Fibroblast of the aortic adventitia (primary cell): Measurements from ENCODE around the gene ZNF93. TPM values are rescaled to one million over a fixed set of nuclear protein-coding genes. Genes with fewer than 3 reads are reported as not detected.
"Not testable (repeated sequence)": the region's sequence is repeated elsewhere in the genome, so short reads cannot be mapped to it uniquely, and the experiment has no call there.

Experiments used
- DNase-seq: peaks from one replicate; pipeline ENCODE4 v3.0.0-alpha.2; 2010; ENCODE audit warnings: low read depth
- H3K4me3 ChIP-seq: 2 replicates; pipeline ENCODE4 v1.5.1; 2011; ENCODE audit warnings: low read depth, mild to moderate bottlenecking, control low read depth, low read length, moderate library complexity
- CTCF ChIP-seq: IDR thresholded peaks from 2 replicates; pipeline ENCODE4 v1.5.1; 2011; ENCODE audit warnings: mild to moderate bottlenecking, low read length, control low read depth, inconsistent platforms; ENCODE audit not compliant: insufficient read depth
- total RNA-seq: library from RNA; depleted of rRNA; stranded (reverse); fragments of >200 nt; gene quantifications from 2 replicates; pipeline ENCODE4 v1.2.3, GENCODE V29; 2012; ENCODE audit warnings: low replicate concordance

Gene ZNF93
- 2.0 and 10.0 TPM in 2 replicates for total RNA-seq

- no peak for TF ChIP-seq CTCF
- DNase-seq: peak; percentile 94
- peak within 1 kb of the TSS; percentile 78 for H3K4me3 ChIP-seq
Measured at GRCh38 chr19:19900729-19901444, at the start of gene ZNF93. TSS of gene ZNF93 (plus strand) at chr19:19900946. CDS start at chr19:19901089, 143 bp downstream.

GRCh38 chr19:19851740-19852139, 49.0 kb upstream of the ZNF93 start:
- DNase-seq, H3K4me3 ChIP-seq: not testable (repeated sequence)

GRCh38 chr19:19858751-19859150, 42.0 kb upstream of the ZNF93 start:
- DNase-seq: no peak

GRCh38 chr19:19860756-19861390, 39.9 kb upstream of the ZNF93 start:
- TF ChIP-seq CTCF: no peak
- DNase-seq: no peak
- H3K4me3 ChIP-seq: no peak overlapping the region

More at GRCh38 chr19:19858751-19859150, 42.0 kb upstream of the ZNF93 start:
- no peak for TF ChIP-seq CTCF
- H3K4me3 ChIP-seq: no peak overlapping the region

GRCh38 chr19:19865750-19866610, 34.8 kb upstream of the ZNF93 start, which contains the start of gene ZNF253:
TSS of gene ZNF253 (plus strand) at chr19:19865882. CDS start at chr19:19865997, 115 bp downstream.
- H3K4me3 ChIP-seq: peak within 1 kb of the TSS; percentile 81
- no peak for TF ChIP-seq CTCF
- peak; percentile 85 for DNase-seq

DNA sequence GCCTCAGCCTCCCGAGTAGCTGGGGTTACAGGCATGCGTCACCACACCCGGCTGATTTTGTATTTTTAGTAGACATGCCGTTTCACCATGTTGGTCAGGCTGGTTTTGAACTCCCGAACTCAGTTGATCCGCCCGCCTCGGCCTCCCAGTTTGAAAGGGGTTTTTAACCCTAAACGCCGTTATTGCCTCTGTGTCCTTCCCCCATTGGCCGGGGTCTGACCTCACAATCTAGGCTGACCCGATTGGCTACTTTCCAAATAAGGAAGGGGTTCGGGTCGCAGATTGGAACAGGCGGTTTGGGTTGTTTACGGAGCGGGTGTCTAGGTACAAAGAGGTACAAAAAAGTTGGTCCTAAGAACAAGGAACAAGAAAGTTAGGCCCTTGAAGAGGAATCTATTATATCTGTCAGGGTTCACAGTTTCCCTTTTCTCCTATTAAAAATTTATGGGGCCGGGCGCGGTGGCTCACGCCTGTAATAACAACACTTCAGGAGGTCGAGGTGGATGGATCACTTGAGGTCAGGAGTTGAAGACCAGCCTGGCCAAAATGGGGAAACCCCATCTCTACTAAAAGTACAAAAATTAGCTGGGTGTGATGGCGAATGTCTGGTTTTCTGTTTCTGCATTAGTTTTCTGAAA, 34.0 kb upstream of the ZNF93 start:
- H3K4me3 ChIP-seq: peak overlapping the region; percentile 81
- DNase-seq: no peak
- TF ChIP-seq CTCF: no peak

GRCh38 chr19:19870086-19870485, 30.7 kb upstream of the ZNF93 start:
- DNase-seq: not testable (repeated sequence)

More at GRCh38 chr19:19870086-19870485, 30.7 kb upstream of the ZNF93 start:
- H3K4me3 ChIP-seq: not testable (repeated sequence)
